Kidney (tissue), 14 donors: ENCODE measurements around the gene SNN. TPM values are rescaled to one million over a fixed set of nuclear protein-coding genes. Genes with fewer than 3 reads are reported as not detected.

Experiments
- DNase-seq, 5 donors: peaks; one replicate each; pipeline ENCODE4 v3.0.0-alpha.2; 2013 to 2020
- FAIRE-seq: peaks from 2 replicates; lab custom pipeline; 2012; peaks lifted over from hg19 to GRCh38; lab: Jason Lieb, UNC
- H3K27ac ChIP-seq, 2 donors: one replicate each; pipeline ENCODE4 v1.7.0; 2013; ENCODE audit warnings: low read depth in 2 of 2, low read length in 2 of 2, inconsistent platforms in 1 of 2
- H3K27me3 ChIP-seq: one replicate; pipeline ENCODE4 v1.7.1; 2013; ENCODE audit warnings: low read length, inconsistent platforms; ENCODE audit not compliant: control insufficient read depth, insufficient read depth
- H3K36me3 ChIP-seq, 3 donors: one replicate each; pipeline versions ENCODE4 v1.7.0 to v1.7.1; 2013; ENCODE audit warnings: low read length in 3 of 3, control low read depth in 1 of 3, inconsistent platforms in 1 of 3; ENCODE audit not compliant: insufficient read depth in 3 of 3, control insufficient read depth in 2 of 3
- H3K4me1 ChIP-seq, 3 donors: one replicate each; pipeline versions ENCODE4 v1.7.0 to v1.7.1; 2013; ENCODE audit warnings: low read length in 3 of 3, inconsistent platforms in 1 of 3, low read depth in 1 of 3; ENCODE audit not compliant: control insufficient read depth in 2 of 3, insufficient read depth in 2 of 3
- H3K4me3 ChIP-seq, 3 donors: one replicate each; pipeline versions ENCODE4 v1.7.0 to v1.8.1; 2013; ENCODE audit warnings: low read length in 3 of 3, control low read depth in 1 of 3, inconsistent platforms in 1 of 3
- H3K9ac ChIP-seq, 3 donors: one replicate each; pipeline versions ENCODE4 v1.7.0 to v1.7.1; 2013; ENCODE audit warnings: low read length in 3 of 3, control low read depth in 1 of 3, inconsistent platforms in 1 of 3
- H3K9me3 ChIP-seq, 3 donors: one replicate each; pipeline versions ENCODE4 v1.7.0 to v1.7.1; 2013; ENCODE audit warnings: low read length in 3 of 3, control low read depth in 1 of 3, inconsistent platforms in 1 of 3; ENCODE audit not compliant: control insufficient read depth in 2 of 3, insufficient read depth in 1 of 3
- intact Hi-C: fragments of 100-400 bp; cut with DNase I; formaldehyde crosslinking; loops from one replicate; pipeline ENCODE4 v1.11.1; 2022
- polyA plus RNA-seq: library from polyadenylated mRNA; stranded (reverse); fragments of 350-450 nt; fragmentation: Illumina TruSeq; extraction: RNeasy Lipid Tissue Mini Kit (QIAGEN cat#74804); gene quantifications from one replicate; pipeline ENCODE4 v1.2.3, GENCODE V29; 2014; ENCODE audit warnings: low read depth, low replicate concordance; ENCODE audit not compliant: insufficient read depth
- total RNA-seq: library from RNA; stranded (reverse); fragmentation: NEBNext Ultra II Directional; extraction: Animal tissue kit (Norgen Biotek cat#: 25700); gene quantifications from one replicate; pipeline ENCODE4 v1.2.1, GENCODE V29; 2021
- TF ChIP-seq, protein P1 (sequence below): IDR thresholded peaks from 3 replicates; pipeline ENCODE4 v1.5.1; 2012; ENCODE audit warnings: mild to moderate bottlenecking, moderate library complexity, borderline replicate concordance; ENCODE audit not compliant: insufficient read depth; ENCODE audit errors: extremely low read depth
- donor health status: control.
- donor health status: control.
- donor health status: control.
- donor health status: control.
- donor health status: control.
- donor health status: DM: yes; HTN: yes; CAD: no.
- donor health status: Normal renal cell carcinoma (clear cell type).

SNN gene
- total and polyA plus RNA-seq, 2 donors from 2014 or later: 16.6 to 21.9 TPM

DNA sequence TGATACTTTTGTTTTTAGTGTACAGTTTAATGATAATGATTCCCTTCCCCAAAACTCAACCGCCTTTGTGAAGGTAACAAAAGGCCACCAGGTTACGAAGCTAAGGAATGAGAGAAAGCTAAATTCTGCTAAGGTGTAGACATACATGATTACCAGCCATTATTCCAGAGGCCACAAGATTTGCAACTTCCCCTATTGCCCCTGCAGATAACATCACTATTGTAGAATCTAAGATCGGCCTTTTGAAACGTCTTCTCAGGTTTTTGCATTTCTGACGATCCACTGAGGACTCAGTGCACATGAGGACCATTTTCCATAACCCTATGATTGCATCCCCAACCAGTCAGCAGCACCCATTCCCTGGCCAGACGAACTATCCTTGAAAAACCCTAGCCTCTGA, 33.9 kb upstream of the SNN start:
- TF ChIP-seq, protein P1, sequence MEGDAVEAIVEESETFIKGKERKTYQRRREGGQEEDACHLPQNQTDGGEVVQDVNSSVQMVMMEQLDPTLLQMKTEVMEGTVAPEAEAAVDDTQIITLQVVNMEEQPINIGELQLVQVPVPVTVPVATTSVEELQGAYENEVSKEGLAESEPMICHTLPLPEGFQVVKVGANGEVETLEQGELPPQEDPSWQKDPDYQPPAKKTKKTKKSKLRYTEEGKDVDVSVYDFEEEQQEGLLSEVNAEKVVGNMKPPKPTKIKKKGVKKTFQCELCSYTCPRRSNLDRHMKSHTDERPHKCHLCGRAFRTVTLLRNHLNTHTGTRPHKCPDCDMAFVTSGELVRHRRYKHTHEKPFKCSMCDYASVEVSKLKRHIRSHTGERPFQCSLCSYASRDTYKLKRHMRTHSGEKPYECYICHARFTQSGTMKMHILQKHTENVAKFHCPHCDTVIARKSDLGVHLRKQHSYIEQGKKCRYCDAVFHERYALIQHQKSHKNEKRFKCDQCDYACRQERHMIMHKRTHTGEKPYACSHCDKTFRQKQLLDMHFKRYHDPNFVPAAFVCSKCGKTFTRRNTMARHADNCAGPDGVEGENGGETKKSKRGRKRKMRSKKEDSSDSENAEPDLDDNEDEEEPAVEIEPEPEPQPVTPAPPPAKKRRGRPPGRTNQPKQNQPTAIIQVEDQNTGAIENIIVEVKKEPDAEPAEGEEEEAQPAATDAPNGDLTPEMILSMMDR: no peak
- H3K27me3 ChIP-seq: no peaks in the 10 kb centered on the region
- peak overlapping the region in 1 of 2 donors; percentile 7 for H3K27ac ChIP-seq
- no peaks in the 10 kb centered on the region for H3K36me3 ChIP-seq
- H3K4me1 ChIP-seq: peaks cover 3 to 14% (median 13%) of the 10 kb centered on the region in 3 donors
- FAIRE-seq (no peak), DNase-seq (no peak)
- H3K9ac ChIP-seq: no peak overlapping the region
- no peak overlapping the region for H3K4me3 ChIP-seq
- intact Hi-C loops: loop anchor here (10.0 kb wide), 1 partner anchor 50 kb away; the partner anchor contains the start of gene LITAF
- H3K9me3 ChIP-seq: no peaks in the 10 kb centered on the region

DNA sequence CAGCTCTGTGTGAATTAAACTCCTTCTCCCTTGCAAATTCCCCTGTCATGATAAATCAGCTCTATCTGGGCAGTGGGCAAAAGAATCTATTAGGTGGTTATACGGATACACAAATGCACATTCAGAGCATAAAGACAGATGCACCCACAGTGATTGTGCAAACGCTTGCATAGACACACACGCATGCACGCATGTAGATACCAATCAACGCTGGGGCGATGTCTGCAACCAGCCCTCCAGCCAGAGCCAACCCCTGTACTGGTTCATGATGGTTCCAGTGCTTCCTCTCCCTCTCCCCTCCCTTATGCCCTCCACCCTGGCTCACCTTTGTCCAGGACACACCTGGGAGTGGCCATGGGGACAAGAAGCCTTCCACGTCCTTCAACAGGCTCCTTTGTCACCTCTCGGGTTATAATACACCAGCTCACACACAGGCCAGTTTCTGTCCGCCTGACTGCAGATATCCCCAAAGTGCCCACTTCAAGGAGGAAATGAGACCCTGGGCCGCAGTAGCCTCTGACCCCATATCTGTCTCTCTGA, 33.1 kb upstream of the SNN start:
- H3K4me3 ChIP-seq: no peak overlapping the region
- H3K9ac ChIP-seq: peak overlapping the region in 1 of 3 donors; percentile 56
- intact Hi-C loops: loop anchor here (10.0 kb wide), 1 partner anchor 50 kb away; the partner anchor contains the start of gene LITAF
- TF ChIP-seq, protein P1: no peak
- H3K27me3 ChIP-seq: no peaks in the 10 kb centered on the region
- no peaks in the 10 kb centered on the region for H3K36me3 ChIP-seq
- DNase-seq (no peak), FAIRE-seq (no peak)
- H3K27ac ChIP-seq: no peak overlapping the region
- no peaks in the 10 kb centered on the region for H3K9me3 ChIP-seq
- peaks cover 3 to 16% (median 16%) of the 10 kb centered on the region in 3 donors for H3K4me1 ChIP-seq

DNA sequence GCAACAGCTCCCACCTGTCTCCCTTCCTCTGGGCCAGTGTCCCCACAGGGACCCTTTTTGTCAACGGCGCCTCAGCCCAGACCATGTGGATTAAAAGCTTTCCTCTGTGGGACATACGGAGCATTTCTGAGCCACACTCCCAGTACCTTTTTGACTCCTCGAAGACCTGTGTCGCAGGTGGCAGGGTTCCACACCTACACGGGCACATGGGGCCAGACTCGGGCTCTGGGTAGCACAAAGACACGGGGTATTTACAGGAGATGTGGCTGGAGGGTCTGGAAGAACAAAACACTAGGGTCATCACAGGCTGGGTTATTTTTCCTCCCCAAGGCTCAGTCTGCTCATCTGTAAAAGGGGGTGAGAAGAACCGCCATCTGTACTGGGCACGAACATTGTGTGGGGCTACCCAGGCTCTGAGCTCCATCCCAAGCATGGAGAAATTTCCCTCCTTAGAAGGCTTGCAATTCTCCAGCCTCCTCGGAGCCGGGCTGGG, 32.5 kb upstream of the SNN start:
- FAIRE-seq (no peak), DNase-seq (no peak)
- TF ChIP-seq, protein P1: no peak
- Histone ChIP-seq H3K9me3 (no peaks in the 10 kb centered on the region), H3K9ac (peak overlapping the region in 1 of 3 donors; percentile 56), H3K36me3 (no peaks in the 10 kb centered on the region), H3K27me3 (no peaks in the 10 kb centered on the region), H3K4me3 (peak overlapping the region; percentile 12 to 36 (median 22)), H3K27ac (no peak overlapping the region), H3K4me1 (peaks cover 3 to 20% (median 19%) of the 10 kb centered on the region in 3 donors)
- intact Hi-C loops: loop anchor here (10.0 kb wide), 1 partner anchor 51 kb away; the partner anchor contains the start of gene LITAF
